AG10803 (cell line): ENCODE data around the gene GNAI2.
A peak's percentile ranks its signal among the peaks of the same experiment; 100 is the strongest.
"Not testable (repeated sequence)": the region's sequence is repeated elsewhere in the genome, so short reads cannot be mapped to it uniquely, and the experiment has no call there.

Source experiments
- DNase-seq: peaks from one replicate; pipeline ENCODE4 v3.0.0; 2010; ENCODE audit warnings: low read depth
- H3K4me3 ChIP-seq: 2 replicates; pipeline ENCODE4 v1.5.1; 2011; ENCODE audit warnings: mild to moderate bottlenecking, low read length, control low read depth
- TF ChIP-seq, protein P1 (sequence below): conservative IDR thresholded peaks from 2 replicates; pipeline ENCODE4 v1.5.1; 2011; ENCODE audit warnings: mild to moderate bottlenecking, low read length, control low read depth, inconsistent platforms

The GNAI2 gene

DNA sequence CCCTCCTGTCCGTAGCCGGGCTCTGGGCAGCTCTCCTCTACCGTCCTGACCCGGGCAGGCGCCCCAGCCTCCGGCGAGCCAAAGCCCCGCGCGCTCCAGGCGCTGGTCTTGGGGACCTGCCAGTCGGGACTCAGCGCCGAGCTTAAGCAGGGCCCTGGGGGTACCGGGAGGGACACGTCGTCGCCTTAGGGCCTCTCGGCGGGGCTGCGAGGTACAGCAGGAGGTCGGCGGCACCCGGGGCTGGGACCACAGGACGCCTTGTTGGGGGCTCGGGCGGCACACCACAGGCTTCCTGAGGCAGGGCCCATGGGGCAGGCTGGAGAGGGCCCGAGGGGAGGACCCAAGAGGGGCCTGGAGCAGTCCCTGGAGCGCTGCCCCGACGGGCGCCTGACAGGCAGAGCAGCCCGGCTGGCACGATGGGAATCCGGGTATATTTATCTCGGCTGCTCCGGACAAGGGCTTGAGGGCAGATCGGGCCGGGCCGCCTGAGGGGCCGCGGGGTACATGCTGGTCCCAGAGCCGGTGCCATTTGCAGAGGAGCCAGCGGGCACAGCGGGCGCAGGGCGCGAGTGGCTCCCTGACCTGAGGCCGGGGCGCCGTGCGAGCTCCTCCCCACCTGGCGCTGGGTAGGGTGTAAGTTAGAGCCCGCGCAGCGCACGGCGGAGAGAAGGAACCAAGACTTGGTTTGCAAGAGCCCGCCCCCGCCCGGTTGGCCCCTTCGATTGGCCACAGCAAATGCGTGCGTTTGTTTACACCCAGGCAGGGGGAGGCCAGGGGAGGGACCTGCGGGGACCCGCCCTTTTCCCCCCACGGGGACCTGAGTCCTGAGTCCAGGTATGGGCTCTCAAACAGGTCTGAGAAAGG is 30.4 kb upstream of the GNAI2 start:
- TF ChIP-seq, protein P1, sequence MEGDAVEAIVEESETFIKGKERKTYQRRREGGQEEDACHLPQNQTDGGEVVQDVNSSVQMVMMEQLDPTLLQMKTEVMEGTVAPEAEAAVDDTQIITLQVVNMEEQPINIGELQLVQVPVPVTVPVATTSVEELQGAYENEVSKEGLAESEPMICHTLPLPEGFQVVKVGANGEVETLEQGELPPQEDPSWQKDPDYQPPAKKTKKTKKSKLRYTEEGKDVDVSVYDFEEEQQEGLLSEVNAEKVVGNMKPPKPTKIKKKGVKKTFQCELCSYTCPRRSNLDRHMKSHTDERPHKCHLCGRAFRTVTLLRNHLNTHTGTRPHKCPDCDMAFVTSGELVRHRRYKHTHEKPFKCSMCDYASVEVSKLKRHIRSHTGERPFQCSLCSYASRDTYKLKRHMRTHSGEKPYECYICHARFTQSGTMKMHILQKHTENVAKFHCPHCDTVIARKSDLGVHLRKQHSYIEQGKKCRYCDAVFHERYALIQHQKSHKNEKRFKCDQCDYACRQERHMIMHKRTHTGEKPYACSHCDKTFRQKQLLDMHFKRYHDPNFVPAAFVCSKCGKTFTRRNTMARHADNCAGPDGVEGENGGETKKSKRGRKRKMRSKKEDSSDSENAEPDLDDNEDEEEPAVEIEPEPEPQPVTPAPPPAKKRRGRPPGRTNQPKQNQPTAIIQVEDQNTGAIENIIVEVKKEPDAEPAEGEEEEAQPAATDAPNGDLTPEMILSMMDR = no peak
- H3K4me3 ChIP-seq = no peak overlapping the region
- DNase-seq = no peak

DNA sequence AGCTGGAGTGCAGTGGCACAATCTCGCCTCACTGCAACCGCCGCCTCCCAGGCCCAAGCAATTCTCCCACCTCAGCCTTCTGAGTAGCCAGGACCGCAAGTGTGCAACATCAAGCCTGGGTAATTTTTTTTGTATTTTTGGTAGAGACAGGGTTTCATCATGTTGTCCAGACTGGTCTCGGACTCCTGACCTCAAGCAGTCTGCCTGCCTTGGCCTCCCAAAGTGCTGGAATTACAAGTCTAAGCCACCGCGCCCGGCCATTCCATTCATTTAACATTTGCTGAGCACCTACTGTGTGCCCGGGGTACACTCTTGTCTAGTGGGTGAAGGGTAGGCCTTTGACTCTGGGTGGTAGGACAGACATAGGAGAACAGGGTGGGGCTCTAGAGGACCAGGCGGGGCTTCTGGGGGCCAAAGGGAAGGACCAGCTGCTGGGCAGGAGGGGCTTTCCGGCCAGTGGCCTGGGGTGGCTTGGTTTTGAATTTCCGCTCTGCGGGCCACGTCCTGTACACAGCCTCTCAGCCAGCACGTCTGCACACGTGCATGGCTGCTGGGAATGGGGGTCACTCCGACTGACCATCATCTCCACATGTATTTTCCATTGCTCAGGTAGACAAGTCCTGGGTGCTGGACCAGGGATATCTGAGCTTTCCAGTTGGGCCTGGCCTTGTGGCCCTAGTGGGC is 28.5 kb upstream of the GNAI2 start:
- no peak overlapping the region for H3K4me3 ChIP-seq
- DNase-seq = no peak
- TF ChIP-seq, protein P1 = no peak

DNA sequence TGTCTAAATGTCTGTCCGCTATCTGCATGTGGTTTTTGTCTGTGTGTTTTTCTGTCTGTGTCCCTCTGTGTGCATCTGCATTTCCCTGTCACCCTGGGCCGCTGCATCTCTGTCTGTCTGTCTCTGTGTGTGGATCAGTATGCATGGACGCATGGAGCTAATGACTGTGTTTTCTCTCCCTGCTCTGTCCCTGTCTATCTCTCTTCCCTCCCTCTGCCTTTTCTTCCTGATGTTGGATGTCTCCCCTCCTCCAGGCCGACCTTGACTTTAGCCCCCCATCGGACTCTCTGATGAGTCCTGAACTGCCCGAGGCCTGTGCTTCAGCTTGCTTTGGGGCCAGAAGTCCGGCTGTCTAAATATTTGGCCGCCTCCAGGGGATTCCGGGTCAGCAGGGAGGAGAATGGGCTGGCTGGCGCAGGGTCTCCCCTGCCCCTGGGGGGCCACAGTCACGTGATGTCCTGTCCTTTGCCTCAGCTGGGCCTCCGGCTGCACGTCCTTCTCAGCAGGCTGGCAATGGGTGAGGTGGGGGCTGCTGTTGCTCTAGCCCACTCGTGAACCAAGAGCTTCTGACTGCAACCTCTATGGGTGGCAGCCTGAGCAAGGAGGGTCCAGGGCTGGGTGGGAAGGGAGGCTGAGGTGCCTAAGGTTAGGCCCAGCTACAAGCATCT is 27.2 kb upstream of the GNAI2 start:
- TF ChIP-seq, protein P1 = no peak
- DNase-seq = no peak
- H3K4me3 ChIP-seq = no peak overlapping the region

DNA sequence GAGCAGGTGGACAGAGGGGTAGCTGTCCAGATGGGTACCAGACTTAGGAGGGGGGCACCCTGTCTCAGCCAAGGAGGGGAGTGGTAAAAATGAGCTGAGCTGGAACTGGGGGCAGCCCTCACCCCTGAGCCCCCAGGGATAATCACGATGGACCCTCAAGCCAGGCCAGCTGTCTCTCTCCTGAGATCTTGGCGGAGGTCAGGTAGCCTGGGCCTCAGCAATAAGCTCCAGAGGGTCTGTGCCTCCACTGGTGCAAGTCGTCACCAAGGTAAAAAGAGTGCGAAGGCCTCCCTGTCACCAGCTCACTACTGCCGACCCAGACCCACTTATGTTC is 25.9 kb upstream of the GNAI2 start:
- no peak for DNase-seq
- H3K4me3 ChIP-seq = no peak overlapping the region
- TF ChIP-seq, protein P1 = no peak

DNA sequence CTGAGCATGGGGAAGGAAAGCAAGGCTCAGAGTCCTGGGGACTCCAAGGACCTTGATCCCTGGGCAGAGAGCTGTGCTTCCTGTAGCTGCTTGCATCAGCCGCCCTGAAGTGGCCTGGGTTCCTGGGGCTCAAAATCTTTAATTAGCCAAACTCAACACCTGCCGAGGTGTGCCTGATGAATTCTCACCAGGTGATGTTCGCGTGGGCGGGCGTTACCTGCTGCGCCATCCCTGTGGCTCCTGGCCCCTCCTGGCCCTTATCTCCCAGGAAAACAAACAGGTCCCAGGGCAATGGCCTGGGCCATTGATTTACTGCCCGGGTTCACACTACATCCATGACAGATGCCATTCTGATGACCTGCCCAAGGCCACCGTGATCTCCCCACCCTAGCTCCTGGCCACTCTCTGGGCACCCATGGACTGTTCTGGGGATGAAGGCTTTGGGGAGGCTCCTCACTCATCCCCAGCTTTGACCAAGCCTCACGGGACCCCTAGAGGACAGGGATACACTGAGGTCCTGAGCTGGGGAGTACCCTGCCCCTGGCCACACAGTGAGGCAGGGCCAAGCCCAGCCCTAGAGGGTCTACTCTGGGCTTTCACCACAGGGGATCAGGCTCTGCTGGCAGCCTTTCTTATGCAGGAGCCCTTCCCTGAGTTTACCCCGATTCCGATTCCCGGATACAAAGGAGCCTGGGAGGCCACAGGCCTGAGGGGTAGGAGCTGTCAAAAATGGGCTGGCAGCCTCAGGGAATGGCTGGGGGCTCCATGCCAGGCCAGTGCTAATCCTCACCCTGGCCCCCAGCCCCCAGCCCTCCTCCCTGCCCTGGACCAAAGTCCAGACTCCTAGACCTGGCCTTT is 25.3 kb upstream of the GNAI2 start:
- TF ChIP-seq, protein P1 = no peak
- H3K4me3 ChIP-seq = no peak overlapping the region
- no peak for DNase-seq

DNA sequence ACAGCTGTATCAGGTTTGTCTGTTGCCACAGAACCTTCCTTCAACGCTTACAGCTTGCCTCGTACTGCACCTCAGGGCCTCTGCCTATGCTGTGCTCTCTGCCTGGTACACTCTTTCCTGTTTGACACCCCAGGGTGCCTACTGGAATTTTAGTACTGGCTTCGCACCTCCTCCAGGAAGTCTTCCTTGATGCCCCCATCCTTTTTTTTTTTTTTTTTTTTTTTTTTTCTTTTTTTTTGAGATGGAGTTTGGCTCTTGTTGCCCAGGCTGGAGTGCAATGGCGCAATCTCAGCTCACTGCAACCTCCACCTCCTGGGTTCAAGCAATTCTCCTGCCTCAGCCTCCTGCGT is 24.7 kb upstream of the GNAI2 start:
- H3K4me3 ChIP-seq, DNase-seq: not testable (repeated sequence)

DNA sequence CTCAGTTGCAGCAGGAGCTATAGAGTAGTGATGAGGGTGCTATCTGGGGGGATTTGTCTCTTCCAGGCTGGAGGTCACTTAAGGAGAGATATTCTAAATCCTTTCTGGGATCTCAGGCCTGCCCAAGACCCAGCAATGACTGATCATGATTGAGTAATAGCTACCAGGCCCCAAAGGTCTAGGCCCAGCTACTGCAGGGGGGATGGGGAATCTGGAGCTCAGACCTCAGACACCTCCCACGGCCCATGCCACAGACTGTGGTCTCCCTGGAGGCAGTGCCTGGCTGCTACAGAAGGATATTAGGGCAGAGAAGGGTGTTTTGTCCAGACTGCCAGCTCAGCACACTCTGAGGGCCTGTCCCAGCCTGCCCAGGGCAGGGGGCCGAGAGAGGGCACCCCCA is 24.1 kb upstream of the GNAI2 start:
- H3K4me3 ChIP-seq = no peak overlapping the region
- DNase-seq = peak; percentile 55
- TF ChIP-seq, protein P1 = no peak
